GM21825 (cell line): ENCODE results near the gene DYNC1I2.
"Not testable (repeated sequence)": the region's sequence is repeated elsewhere in the genome, so short reads cannot be mapped to it uniquely, and the experiment has no call there.

ENCODE experiments used
- ATAC-seq: cut with Tn5 transposase; IDR thresholded peaks from one replicate; pipeline ENCODE4 v1.9.1; 2021; ENCODE audit warnings: mild to moderate bottlenecking, moderate library complexity; ENCODE audit not compliant: unreplicated experiment

DYNC1I2 gene

GRCh38 chr2:171772373-171772772 is 85.1 kb downstream of the DYNC1I2 start:
- ATAC-seq, result no peak

DNA sequence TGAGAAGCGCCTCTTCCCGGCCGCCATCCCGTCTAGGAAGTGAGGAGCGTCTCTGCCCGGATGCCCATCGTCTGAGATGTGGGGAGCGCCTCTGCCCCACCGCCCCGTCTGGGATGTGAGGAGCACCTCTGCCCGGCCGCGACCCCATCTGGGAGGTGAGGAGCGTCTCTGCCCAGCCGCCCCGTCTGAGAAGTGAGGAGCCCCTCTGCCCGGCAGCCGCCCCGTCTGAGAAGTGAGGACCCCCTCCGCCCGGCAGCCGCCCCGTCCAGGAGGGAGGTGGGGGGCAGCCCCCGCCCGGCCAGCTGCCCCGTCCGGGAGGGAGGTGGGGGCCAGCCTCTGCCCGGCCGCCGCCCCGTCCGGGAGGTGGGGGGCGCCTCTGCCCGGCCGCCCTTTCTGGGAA is 87.3 kb downstream of the DYNC1I2 start:
- not testable (repeated sequence) for ATAC-seq

DNA sequence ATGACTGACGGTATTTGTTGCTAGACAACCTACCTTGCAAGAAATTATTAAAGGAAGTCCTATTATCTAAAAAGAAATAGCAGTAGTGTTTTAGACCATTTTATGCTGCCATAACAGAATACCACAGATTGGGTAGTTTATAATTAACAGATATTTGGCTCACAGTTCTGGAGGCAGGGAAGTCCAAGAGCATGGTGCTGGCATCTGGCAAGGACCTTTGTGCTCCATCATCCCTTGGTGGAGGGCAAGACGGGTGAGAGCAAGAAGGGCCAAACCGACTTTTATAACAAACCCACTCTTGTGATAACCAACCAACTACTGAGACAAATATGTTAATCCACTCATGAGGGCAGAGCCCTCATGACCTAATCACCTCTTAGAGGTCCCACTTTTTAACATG is 91.2 kb downstream of the DYNC1I2 start:
- ATAC-seq, result no peak

DNA sequence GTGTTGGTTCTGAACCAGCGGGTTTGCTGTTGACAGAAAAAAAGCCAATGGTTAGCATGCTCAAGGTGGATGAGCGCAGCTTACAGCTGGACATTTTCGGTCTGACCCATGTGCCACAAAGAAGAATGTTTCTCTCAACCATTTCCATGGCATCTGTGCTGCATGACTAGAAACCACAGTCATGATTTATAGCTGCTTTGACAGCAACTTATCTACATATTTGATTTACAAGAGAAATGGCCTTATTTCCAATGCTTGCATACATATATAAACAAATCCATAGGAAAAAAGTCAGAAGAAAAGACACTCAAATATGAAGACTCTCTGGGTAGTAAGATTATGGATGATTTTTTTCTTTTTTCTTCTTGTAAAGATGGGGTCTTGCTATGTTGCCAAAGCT is 98.2 kb downstream of the DYNC1I2 start:
- no peak for ATAC-seq

DNA sequence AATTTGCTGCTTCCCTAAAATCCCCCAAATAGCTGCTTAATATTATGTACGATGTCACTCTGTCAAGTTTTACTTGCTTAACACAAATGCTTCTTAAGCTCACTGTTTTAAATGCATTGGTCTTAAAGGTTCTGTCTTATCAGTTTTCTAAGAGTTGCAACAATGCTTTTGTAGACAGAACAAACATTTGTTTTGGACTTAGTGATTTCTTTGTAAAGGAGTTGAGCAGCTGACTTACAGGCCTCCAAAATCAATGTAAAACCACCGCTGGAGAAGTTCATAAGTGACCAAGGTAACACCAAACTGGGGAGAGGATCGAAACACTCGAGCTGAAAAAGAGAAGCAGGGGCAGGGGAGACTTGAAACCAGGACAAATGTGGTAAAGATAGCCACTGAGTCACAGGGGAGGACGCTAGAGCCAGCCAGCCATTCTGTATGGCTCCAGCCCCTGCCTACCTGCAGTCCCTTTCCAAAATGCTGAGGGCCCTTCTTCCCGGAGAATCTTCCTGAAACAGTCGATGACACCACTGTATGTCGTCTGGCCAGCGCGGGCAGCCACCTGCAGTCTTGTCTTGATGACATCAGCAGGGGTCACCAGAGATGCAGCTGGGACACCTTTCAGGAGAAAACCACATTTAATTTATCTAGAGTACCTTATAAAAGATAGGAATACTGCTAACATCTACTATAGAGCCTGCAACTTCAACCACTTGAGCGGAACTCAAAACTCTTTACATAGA is 100.2 kb downstream of the DYNC1I2 start:
- no peak for ATAC-seq

DNA sequence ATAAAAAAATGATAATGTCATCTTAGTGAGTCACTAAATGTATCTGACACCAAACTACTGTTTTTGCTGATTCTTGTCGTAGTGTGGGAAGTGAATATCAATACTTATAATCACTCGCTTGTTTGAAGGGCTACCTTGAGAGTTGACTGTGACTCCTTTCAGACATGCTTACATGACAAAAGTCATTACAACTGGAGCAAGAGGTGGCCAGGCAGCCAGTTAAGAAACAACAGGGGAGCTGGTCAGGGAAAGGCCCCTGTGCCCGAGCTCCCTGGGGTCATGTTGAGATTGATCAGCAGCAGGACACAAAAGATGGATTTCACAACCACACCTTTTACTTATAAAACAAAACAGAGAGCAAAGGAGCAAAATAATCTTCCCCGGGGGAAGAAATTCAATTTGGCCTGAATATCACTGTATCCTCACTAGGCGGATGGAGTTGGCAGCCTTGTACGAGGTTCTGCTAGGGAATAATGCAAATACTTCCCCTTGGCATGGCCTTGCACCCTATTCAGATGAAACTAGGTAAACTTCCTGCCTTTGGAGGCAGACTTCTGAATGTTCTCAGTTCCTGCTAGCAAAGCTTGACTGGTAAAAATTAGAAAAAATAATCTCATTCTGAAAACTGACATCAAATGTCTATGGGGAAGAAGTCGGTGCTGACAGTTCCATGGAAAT is 101.2 kb downstream of the DYNC1I2 start:
- ATAC-seq, result no peak

DNA sequence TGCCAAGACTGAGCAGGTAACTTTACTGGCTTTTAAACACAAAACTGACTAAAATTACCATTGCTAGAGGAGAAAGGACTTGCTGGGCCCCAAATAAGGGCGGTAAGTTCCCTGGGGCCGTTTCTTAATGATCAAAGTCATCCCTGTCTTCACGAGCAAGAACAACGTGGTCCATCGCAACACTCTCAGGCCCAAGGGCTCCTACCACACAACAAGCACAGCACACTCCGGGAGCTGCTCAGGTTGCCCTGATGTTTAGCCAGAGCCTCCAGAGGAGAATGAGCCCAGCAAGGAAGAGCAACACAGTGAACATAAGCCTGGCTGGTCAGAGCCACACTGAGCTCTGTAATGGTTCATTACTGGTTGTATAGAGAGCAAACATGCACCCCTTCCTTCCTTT is 102.7 kb downstream of the DYNC1I2 start:
- no peak for ATAC-seq

- ATAC-seq, result no peak
Measured at GRCh38 chr2:171791361-171791760, 104.1 kb downstream of the DYNC1I2 start.

DNA sequence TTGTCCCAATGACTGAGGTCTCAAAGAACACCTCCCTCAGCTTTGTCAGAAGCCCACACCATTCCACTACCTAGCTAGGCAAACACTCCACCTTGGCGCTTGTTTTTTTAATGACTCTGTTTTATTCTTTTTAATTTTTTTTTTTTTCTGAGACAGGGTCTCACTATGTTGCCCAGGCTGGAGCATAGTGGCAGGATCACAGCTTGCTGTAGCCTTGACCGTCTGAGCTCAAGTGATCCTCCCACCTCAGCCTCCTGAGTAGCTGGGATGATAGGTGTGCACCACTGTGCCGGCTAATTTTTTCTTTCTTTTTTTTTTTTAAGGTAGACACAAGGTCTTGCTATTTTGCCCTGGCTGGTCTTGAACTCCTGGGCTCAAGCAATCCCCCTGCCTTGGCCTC is 104.9 kb downstream of the DYNC1I2 start:
- ATAC-seq, result no peak

DNA sequence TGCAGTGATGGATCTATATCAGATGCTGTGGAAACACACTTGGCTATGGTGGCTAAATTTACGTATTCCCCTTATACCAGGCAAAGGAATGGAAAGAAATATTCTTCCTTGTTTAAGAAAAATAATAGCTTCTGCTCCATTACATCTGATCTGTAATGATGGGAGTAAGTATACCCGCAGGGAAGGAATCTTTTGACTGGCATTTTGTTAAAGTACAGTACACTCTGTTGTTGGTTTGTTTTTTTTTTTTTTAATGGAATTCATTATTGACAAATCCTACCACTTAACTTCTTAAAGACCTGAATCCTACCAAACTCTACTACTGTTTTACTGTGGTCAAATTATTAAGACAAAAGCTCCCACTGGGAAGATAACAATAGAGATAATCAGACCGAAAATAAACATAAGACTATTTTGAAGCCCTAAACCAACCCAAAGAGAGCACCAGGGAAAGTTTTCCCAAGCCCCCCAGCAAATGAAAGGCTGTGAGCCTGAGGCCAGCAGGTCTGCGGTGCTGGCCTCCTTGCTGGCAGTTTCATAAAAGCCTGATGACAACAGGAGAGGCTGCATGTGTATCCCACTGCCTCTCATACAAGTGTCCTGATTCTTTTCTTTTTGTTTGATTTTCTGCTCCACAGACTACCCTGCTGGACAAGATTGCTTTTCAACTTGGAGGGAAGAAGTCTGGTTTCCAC is 105.8 kb downstream of the DYNC1I2 start:
- ATAC-seq, result no peak

DNA sequence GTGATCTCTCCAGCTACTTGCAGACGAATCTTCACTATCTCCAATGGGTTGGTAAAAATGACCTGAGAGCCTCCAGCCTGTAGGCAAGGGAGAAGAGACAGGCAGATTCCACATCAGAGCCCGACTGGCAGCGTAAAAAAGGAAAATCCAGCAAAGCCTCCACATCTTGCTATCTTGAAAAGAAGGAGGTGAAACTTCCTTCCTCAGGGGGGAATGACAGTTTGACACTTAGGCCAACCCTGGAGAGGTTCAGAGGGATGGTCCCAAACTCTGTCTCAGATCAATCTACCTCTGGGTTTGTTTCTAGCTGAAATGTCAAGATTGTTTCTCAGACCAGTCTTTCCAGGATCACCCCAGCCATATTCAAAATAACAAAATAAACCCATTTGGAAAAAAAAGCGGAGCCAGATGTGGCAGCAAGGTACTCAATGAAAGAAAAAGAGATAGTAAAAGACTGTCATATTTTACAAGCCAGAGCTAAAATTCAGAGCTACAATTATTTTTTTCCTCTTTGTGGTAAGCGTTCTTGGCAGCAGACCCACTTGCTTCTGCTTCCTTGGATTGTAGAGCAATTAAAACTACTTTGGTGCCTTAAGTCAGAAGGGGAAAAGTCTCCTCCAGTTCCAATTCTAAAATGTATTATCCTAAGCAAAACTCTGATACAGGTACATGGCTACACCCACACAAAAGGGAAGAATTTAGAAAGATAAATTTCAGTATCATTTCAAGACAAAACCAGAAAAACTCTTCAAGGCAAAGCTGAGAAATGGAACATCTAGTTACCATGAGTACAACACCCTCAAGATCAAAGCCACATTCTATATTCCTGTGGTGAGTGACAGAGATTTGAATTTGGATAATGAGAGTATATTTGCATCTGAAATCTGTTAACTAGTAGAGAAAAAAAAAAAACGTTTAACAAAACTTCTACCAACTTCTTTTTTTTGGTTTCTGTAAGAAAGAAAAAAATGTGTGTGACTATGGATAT is 106.7 kb downstream of the DYNC1I2 start:
- no peak for ATAC-seq

GRCh38 chr2:171794918-171795317 is 107.6 kb downstream of the DYNC1I2 start:
- ATAC-seq, result no peak
